ENCODE measurements around the gene KLHL4.

KLHL4 gene

DNA sequence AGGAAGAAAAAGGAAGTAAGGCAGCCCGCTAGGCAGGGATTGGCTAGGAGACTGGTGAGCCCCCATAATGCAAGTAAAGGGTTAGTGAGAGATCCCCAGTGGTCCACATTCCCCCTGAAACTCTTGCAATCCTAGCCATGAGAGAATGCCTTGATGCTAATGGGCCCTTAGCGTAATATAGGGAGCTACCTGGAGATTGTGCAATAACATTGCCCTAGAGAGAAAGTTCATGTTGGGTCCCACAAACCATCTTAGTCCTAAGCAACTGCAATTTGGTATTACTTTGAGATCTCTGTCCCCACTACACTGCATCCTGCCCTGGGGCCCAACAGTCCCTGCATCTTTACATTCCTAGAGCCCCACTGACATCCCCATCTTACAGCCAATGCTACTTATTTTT, 188.5 kb downstream of the KLHL4 start:
- H3K9me3 ChIP-seq (replicated peaks; ENCODE audit: insufficient read depth, low read length) = no peaks in the 10 kb centered on the region
- TF ChIP-seq, protein P1, sequence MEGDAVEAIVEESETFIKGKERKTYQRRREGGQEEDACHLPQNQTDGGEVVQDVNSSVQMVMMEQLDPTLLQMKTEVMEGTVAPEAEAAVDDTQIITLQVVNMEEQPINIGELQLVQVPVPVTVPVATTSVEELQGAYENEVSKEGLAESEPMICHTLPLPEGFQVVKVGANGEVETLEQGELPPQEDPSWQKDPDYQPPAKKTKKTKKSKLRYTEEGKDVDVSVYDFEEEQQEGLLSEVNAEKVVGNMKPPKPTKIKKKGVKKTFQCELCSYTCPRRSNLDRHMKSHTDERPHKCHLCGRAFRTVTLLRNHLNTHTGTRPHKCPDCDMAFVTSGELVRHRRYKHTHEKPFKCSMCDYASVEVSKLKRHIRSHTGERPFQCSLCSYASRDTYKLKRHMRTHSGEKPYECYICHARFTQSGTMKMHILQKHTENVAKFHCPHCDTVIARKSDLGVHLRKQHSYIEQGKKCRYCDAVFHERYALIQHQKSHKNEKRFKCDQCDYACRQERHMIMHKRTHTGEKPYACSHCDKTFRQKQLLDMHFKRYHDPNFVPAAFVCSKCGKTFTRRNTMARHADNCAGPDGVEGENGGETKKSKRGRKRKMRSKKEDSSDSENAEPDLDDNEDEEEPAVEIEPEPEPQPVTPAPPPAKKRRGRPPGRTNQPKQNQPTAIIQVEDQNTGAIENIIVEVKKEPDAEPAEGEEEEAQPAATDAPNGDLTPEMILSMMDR (IDR thresholded peaks at IDR 0.05; ENCODE audit: low read length) = no peak
- no peak for DNase-seq

DNA sequence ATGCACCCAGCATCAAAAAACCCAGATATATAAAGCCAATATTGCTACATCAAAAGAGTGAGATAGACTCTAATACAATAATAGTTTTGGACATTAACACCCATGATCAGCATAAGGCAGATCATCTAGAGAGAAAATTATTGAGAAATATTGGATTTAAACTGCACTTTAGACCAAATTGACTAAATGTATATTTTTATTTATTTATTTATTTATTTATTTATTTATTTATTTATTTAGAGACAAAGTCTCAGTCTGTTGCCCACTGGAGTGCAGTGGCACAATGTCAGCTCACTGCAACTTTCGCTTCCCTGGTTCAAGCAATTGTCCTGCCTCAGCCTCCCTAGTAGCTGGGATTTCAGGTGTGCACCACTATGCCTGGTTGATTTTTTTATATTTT, 193.0 kb downstream of the KLHL4 start:
- Histone ChIP-seq H3K9ac (ENCODE audit: low read length) (no peak overlapping the region), H3K27me3 (replicated peaks; ENCODE audit: insufficient read depth, low read length) (no peaks in the 10 kb centered on the region), H2AFZ (ENCODE audit: low read length) (no peak overlapping the region), H3K36me3 (replicated peaks; ENCODE audit: insufficient read depth, low read length) (no peaks in the 10 kb centered on the region), H3K9me3 (replicated peaks; ENCODE audit: insufficient read depth, low read length) (no peaks in the 10 kb centered on the region), H3K9me2 (replicated peaks; ENCODE audit: insufficient read depth, low read length) (no peaks in the 10 kb centered on the region), H4K20me1 (ENCODE audit: insufficient read depth, low read length) (no peaks in the 10 kb centered on the region), H3K79me2 (ENCODE audit: low read length) (no peaks in the 10 kb centered on the region), H3K4me1 (ENCODE audit: low read length) (no peaks in the 10 kb centered on the region), H3F3A (ENCODE audit: insufficient read depth, low read length) (no peaks in the 10 kb centered on the region), H3K4me2 (ENCODE audit: low read depth, low read length) (no peak overlapping the region), H3K27ac (ENCODE audit: low read length) (no peak overlapping the region), H3K4me3 (ENCODE audit: low read length) (no peak overlapping the region)
- DNase-seq = no peak
- TF ChIP-seq, protein P1 (IDR thresholded peaks at IDR 0.05; ENCODE audit: low read length) = no peak
- TF ChIP-seq EZH2phosphoT487 (IDR thresholded peaks at IDR 0.05; ENCODE audit: low read length) (no peak), EZH2 (optimal IDR thresholded peaks at IDR 0.05; ENCODE audit: low read depth, low read length) (no peak)

More for the DNA sequence above, 188.5 kb downstream of the KLHL4 start:
- H4K20me1 ChIP-seq (ENCODE audit: insufficient read depth, low read length) = no peaks in the 10 kb centered on the region
- H3K27ac ChIP-seq (ENCODE audit: low read length) = no peak overlapping the region
- H3K4me2 ChIP-seq (ENCODE audit: low read depth, low read length) = no peak overlapping the region
- no peaks in the 10 kb centered on the region for H3K9me2 ChIP-seq (replicated peaks; ENCODE audit: insufficient read depth, low read length)
- H3K4me1 ChIP-seq (ENCODE audit: low read length) = no peaks in the 10 kb centered on the region
- no peaks in the 10 kb centered on the region for H3K27me3 ChIP-seq (replicated peaks; ENCODE audit: insufficient read depth, low read length)
- H3K36me3 ChIP-seq (replicated peaks; ENCODE audit: insufficient read depth, low read length) = no peaks in the 10 kb centered on the region
- H3K9ac ChIP-seq (ENCODE audit: low read length) = no peak overlapping the region
- H3K4me3 ChIP-seq (ENCODE audit: low read length) = no peak overlapping the region
- H2AFZ ChIP-seq (ENCODE audit: low read length) = no peak overlapping the region
- no peaks in the 10 kb centered on the region for H3F3A ChIP-seq (ENCODE audit: insufficient read depth, low read length)
- H3K79me2 ChIP-seq (ENCODE audit: low read length) = no peaks in the 10 kb centered on the region
